ENCODE results near the gene USP36. TPM values are rescaled to one million over a fixed set of nuclear protein-coding genes. Genes with fewer than 3 reads are reported as not detected.

The USP36 gene
- total RNA-seq, 1 donor from 2014 or later: 21.8 TPM

DNA sequence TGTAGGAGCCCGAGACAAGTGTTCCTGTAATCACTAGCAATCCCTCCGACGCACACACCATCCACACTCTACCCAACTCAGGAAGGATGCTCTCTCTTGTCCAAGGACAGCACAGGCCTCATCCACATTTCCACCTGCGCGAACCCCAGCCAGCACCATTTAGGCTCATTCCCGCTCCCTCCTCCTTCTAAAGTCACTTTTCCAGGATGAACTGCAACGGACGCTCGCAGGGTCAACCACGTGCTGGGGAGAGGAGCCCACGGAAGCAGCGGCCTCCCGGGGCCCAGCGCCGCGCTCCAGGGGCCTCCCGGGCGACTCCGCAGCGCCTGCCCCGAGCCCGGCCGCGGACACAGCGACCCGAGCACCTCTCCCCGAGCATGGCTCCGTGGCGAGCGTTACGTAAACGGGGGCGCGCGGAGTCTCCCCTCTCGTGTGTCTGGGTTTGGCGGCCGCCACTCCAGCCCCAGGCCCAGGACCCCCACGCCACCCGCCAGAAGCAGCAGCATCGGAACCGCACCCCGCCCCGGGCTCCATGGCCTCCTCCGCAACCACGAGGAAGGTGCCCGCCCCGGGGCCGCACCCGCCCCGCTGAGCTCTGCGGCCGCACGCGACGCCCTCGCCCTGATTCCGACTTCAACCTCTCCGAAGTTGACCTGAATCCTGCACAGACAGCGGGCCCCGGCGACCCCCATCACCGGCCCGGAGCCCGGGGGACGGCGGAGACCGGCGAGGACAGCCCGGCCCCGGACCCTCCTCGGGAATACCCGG is 668 bp downstream of the USP36 start:
- no peak for DNase-seq (ENCODE audit: low spot score)
- peak; percentile 21 for ATAC-seq

DNA sequence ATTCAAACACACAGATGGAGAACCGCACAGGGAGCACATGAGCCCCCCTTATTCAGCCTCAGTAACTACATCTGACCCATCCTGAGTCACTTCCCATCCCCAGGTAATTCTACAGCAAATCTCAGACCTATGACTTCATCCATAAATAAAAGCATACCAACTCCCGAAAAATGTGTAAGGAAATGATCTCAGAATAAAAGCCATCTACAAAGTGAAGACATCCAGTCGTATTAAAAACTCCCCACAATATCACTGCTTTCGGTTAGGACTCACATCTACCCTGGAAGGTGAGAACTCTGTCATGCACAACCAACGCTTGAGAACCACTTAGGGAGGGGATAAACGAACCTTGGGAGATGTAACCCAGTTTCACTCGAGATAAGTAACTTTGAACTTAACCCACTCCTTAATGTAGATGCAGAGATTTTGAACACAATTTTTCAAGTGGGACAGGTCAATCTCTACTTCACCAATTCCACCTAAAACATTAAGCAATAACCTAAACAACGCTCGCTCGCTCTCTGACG is 1.3 kb downstream of the USP36 start:
- no peak for DNase-seq (ENCODE audit: low spot score)

DNA sequence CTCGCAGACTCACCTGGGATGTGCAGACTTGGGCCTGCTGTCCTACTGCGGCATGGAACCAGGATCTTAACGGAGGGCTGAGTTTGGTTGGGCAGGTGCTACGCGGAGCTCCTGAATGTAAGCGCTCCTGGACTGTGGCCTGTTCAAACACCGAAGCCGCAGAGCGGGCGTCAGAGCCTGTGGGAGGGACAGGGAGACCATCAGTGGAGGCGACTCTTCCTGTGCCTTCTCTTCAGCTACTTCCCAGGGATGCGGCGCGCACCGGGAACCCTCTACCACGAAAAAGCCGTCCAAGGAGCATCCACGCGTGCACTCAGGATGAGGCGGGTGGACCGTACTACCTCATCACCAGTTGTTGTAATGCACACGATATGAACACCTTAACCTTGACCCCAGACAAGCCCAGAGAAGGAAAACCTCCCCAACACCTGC is 2.0 kb downstream of the USP36 start:
- peak; percentile 46 for ATAC-seq
- peak; percentile 77 for DNase-seq (ENCODE audit: low spot score)

More for the DNA sequence above, 1.3 kb downstream of the USP36 start:
- ATAC-seq: no peak

DNA sequence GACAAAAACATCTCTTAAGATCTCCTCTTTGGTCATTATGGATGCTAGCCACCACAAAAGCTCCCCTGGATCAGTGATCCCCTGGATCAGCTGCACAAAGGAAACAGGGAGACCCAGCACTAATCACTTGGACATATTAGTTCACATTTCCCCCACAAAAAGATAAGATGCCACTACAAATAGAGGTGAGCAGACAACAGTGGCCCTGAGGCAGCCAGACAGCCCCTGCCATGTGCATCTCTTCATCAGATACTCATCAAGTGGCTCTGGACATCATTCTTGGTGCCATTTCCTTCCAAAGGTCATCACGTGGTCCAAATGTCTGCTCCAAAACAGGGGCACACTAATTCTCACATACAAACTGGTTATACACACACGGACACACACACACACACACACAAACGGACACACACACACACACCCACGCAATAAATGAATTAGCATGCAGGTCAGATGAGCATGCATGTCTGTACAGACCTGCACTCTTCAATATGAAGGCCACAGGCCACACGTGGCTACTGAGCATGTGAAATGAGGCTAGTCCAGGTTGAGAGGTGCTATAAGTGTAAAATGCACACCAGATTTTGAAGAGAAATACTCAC is 4.1 kb downstream of the USP36 start:
- ATAC-seq (no peak), DNase-seq (ENCODE audit: low spot score) (no peak)

DNA sequence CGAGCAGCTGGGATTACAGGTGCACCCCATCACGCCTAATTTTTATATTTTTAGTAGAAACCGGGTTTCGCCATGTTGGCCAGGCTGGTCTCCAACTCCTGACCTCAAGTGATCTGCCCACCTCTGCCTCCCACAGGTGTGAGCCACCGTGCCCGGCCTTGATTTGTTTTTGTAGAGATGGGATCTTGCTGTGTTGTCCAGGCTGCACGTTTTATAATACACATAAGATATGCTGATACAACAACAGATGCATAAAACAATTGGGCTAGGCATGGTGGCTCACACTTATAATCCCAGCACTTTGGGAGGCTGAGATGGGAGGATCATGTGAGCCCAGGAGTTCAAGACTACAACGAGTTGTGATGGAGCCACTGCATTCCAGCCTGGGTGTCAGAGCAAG is 6.0 kb downstream of the USP36 start:
- DNase-seq (ENCODE audit: low spot score) (no peak), ATAC-seq (no peak)

DNA sequence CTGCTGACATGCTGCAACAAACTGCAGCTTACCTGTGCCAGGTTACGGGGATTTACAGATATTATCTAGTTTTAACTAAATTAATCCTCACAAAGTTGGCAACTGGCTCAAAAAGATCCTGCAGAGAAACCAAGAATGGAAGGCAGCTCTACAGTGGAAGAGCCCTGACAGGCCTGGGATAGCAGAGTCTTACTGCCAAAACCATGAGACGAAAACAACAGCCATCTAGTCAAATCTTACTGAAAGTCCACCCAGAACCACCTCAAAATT is 8.1 kb downstream of the USP36 start:
- ATAC-seq (no peak), DNase-seq (ENCODE audit: low spot score) (no peak)

DNA sequence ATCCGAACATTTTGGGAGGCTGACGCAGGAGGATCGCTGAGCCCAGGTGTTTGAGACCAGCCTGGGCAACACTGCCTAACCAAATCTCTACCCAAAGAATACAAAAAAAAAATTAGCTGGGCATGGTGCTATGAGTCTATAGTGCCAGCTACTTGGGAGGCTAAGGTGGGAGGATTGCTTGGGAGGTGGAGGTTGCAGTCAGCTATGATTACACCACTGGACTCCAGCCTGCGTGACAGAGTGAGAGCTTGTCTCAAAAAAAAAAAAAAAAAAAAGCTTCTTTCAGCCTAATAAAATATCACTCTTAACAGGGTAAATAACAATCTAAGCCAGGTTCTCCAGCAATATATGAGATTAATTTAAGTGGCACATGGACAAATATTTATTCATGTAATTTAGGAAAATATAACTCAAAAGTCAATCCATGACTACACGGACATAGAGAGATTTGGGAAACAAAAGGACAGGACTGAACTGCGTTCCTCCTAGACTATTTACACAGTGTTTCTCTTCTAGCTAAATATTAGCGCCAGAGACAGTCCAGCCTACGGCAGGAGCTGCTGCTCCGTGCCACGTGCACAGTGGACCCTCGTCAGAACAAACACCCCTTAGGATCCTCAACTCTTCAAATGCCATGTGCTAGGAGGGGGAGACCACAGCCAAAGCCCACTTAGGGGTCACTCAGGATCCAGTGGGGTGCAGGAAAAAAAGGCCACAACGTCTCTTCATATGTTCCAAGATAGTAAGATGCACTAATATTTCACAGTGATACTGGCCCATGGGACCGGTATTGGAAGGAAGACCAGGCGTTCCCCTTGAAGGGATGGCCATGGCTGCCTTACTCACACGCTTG is 8.7 kb downstream of the USP36 start:
- DNase-seq (ENCODE audit: low spot score): no peak
- peak; percentile 85 for ATAC-seq

DNA sequence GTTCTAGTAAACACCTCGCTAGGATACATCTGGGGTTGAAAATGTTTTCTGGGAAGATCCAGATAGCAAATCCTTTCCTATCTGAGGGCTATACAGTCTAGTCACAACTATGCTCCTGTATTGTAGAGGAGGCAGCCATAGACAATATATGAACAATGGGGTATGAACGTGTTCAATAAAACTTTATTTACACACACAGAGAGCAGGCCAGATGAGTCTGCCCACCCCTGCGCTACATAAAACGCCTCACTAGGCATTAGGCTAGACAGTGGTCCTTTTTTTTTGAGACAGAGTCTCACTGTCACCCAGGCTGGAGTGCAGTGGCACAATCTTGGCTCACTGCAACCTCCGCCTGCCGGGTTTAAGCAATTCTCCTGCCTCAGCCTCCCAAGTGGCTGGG is 11.1 kb downstream of the USP36 start:
- DNase-seq (ENCODE audit: low spot score): no peak
- no peak for ATAC-seq

DNA sequence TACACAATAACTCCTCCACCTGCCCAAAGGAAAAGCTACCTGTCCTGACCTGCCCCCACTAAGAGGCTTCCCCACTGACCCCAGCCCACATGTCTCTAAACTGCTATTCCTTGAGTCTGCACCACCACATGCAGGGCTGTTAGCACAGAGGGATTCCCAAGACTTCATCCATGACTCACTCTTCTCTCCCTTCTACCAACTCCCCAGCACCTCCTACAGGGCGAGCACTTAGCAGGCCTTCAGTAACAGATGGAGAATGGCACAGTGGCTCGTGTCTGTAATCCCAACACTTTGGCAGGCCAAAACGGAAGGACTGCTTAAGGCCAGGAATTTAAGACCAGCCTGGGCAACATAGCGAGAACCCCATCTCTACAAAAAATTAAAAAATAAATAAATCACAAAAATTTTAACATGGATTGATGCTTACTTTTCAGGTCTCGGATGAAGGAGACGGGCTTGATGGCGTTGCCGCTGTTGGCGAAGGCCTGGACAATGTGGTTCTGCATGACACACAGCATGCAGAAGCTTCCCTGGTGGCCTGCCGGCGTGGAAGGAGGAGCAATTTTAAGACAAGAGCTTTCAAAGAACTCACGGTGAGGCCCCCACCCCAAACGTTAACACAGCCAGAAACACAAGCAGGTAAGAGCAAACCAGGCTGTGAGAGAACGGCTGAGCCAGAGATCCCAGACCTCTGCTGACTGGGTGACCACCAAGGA is 12.0 kb downstream of the USP36 start:
- DNase-seq (ENCODE audit: low spot score) (no peak), ATAC-seq (no peak)

DNA sequence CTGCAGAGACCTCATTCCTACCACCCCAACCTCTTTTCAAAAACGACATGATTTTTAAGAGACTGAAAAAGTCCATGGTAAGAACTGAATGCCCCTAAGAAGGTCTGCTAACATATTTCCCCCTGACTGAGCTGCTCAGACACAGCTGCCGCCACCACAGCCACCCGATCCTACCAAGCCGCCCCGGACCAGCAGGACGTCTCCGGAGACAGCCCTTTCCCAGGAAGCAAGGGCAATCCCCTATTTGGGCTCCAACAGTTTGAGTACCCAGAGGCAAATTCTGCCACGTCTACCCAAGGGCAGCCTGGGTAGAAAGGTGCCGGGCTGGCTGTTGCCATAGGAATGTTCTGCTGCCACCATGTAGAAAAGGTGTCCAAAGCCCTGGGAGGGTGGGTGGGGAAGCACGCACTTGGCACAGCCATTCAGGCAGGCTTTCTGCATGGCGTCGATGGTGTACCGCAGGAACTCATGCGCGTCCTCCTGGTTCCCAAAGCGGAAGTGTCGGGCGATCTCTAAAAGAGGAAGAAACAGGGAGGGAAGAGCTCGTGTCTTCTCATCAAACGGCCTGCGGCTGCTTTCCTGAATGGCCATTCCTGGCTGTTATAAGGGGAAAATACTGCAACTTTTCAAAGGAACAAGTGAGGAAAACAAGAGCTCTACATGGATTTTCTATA is 13.6 kb downstream of the USP36 start:
- no peak for DNase-seq (ENCODE audit: low spot score)
- ATAC-seq: no peak

DNA sequence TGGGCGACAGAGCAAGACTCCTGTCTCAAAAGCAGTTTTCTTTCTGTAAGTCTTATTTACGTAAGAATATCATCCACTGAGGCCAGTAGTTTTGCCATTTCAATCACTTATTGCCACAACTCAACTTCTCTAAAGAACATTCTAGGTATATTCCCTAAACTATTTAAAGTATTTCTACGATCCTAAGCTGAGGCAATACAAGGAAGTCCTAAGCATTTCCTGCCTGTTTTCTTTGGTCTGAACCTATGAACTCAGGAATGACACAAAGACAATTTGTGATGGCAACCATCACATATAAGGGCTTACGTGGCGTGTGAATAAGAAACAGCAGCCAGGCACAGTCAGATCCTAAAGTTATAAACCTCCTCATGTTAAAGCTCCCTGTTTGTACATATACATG is 14.2 kb downstream of the USP36 start:
- ATAC-seq: no peak

DNA sequence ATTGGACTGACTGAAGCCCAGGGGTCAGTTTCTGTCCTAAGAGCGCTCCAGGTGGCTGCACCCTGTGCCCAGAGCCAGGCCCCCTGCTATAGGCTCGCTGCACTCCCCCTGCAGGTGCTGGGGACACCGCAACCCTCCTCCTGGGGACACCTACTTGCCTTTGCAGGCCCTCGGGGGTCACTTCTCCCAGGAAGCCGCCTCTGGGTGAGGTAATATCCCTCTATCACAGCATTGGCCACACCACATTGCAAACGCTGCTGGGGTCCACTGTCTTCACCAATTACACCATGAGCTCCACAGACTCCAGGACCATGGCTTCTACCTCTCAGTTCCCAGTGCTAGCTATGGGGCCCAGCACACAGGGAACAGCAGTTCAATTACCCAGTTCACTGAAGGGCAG is 14.9 kb downstream of the USP36 start:
- no peak for ATAC-seq
- DNase-seq (ENCODE audit: low spot score): no peak

More for the DNA sequence above, 14.2 kb downstream of the USP36 start:
- no peak for DNase-seq (ENCODE audit: low spot score)

DNA sequence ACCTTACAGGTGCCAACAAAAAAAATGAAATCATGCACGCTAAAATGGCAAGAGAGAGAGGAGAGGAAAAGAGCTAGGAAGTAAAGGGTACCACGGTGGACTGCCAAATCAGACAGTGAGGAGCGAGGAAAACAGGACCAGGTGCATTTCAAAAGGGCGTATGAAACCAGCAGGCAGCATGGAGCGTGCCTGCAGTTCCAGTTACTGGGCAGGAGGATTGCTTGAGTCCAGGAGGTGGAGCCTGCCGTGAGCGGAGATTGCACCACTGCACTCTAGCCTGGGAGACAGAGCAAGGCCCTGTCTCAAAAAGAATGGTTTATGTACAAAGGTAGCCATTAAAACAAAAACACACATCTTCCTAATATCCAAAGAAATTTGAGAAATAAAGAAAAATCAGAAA is 16.4 kb downstream of the USP36 start:
- DNase-seq (ENCODE audit: low spot score) (no peak), ATAC-seq (no peak)

DNA sequence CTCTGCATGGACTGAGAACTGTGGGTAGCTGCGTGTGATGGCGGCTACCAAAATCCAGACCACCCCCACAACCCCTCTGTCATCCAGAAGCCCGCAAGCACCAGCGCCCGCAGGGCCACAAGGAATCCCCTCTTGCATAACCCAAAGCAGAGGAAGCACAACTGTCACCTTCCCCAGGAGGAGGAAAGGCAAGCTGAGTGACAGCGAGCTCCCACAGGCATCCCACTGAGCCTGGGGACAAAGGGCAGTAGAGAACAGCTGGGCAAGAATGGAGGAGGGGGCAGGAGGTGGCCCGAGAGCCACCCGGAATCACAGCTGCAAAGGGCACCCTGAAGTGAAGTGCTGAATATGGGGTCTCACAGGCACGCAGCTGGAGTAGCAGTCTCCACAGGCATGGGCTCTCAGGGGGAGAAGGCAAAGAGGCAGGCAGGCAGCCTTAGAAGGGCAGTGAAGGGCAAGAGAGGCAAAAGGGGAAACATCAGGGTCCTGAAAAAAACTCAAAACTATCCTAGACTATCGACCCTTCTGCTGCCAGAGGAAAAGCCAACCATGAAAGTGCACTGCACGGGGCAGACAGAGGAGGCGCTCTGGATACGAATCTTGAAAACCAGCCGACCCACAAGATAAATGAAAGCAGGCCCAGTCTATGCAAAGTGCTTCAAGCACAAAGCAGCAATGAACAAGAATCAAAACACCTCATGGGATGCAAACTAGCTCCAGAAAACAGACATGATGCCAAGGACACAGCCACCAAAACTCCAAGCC is 17.1 kb downstream of the USP36 start:
- no peak for ATAC-seq
- no peak for DNase-seq (ENCODE audit: low spot score)

DNA sequence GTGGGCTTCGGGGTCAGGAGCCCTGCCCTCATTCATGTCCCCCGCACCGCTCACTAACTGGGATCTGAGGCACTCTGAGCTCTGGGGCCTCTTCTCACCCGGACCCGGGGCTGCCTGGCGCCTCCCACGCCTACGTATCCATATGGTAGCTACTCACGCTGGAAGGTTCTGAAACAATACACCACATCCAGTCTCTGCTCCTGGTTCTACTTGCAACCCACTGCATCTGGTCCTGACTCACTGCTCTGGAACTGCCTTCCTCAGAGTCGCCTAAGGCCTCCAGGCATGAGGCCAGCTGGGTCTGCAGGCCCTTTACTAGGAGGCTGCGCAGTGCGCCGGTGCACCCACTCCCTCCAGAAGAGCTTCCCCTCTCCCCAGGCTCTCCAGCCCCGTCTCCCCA is 18.1 kb downstream of the USP36 start:
- DNase-seq (ENCODE audit: low spot score) (no peak), ATAC-seq (no peak)

DNA sequence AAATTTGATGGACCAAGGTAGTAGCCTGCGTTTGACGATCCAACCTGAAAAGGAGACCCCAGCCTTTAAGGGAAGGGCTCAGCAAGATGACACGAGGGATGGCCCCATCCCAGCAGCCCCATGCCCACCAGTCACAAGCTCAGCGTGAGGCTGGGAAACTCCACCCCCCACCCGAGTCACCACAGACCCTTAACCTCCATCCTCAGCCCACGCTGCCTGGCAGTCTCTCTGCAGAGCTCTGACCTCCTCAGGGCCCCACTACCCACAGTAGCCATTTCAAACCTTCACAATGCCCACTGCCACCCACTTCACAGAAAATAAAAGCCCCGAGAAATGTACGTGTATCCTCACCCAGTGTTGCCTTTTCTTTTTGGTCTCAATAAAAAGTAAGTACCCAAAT is 18.7 kb downstream of the USP36 start:
- ATAC-seq (no peak), DNase-seq (ENCODE audit: low spot score) (no peak)

DNA sequence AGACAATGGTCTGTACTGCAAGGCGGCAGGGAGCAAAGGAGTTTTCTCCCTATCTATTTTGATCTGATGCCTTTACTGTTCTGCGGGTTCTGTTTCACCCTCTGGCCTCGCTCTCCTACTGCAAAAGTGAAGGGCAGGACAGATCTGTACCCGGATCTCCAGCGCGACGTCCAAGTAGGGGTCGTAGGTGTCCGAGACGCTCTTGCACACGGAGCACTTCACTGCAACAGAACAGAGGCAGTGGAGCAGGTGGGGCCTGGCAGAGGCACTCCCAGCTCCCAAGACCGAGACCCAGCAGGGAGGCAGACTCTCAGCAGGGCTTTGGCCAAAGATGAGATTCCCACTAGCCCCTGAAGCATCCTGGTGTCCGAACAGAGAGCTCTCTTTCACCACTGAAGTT is 19.8 kb downstream of the USP36 start:
- DNase-seq (ENCODE audit: low spot score) (no peak), ATAC-seq (no peak)

DNA sequence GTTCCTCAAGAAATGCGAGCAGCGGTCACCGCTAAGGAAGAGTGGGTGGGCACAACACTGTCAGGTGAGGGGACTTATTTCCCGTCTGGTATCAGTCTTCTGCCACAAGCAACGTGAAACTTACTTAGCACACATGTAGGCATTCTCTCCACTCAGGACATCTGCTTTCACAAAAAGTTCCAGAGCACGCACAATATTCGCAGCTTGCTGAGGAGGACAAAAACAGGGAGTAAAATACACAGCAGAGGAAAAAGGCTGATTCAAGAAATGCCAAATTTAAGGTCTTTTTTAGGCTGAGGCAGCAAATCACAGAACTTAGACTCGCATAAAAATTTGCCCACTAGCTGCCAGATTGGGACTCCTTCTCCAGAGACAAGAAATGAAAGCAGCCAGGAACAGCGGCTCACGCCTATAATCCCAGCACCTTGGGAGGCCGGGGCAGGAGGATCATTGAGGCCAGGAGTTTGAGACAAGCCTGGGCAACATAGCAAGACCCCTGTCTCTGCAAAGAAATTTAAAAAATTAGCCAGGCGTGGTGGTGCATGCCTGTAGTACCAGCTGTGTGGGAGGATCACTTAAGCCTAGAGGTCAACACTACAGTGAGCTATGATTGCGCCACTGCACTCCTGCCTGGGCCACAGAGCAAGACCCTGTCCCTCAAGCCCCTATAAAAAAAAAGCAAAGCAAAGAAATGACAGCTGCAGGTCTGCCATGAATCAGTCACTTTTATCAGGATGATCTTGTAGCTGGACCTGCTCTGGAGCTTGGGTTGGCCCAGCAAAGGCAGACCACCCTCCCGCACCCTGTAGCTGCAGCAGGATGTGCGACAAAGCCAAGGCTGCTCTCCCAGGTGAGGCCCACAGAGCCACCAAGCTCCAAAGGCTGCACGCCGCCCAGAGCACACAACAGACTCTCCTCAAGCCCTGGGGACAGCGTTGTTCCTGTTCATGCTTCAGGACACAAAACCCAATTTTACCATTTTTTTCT is 20.5 kb downstream of the USP36 start:
- ATAC-seq: no peak
- no peak for DNase-seq (ENCODE audit: low spot score)

DNA sequence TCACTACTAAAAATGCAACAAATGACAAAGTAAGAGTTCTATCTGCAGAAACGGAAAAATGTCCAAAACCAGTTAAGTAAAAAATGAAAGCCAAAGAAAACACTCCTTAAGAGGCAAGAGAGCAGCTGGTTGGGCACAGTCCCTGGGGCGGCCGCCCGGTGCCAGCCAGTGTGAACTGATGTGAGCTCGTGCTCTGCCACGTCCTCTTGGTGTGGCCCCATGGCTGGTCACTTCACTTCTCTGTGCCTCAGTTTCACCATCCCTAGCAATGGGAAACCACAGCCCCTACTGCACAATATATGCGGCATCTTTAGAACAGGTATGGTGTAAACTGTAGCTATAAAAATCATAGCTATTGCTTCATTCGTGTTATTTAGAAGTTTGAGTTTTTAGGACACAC is 21.2 kb downstream of the USP36 start:
- no peak for DNase-seq (ENCODE audit: low spot score)
- ATAC-seq: no peak

Measured in left lobe of liver (tissue), 2 donors.